ENCODE results near the gene CCDC28B.
A peak's percentile ranks its signal among the peaks of the same experiment; 100 is the strongest.

CCDC28B gene

DNA sequence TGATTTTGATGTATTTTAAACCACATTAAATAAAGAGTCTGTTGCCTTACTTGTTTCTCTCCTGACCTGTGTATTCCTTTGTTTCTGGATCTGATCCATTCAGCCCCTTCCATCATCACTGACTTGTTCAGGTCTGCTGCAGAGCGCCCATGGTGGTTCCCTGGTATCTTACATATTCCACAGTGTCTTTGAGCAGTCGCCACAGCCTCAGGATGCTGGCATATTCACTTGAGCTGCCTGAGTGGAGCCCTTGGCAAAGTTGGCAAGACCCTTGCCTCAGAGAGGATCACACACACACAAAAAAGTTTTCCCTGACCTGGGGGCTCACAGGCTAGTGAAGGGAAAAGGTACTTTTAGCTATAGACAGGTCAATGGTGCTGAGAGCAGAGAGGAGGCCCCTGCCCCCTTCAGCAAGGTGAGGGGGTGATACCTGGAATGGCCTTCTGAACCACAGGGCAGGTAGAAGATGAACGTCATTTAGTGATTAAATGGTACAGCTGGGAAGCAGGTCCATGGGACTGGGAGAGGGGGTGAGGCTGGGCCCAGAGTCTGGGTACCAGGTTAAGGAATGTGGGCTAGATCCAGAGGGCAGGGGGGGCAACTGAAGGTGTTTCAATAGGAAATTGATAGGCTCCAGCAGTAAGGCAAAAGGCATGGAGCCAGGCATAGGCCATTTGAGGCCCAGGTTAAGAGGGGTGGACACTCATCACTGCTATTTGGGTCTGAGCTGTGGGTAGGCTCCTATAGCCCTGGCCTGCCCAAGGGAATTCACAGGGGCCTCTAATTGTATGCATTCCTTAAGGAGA is 2.0 kb upstream of the CCDC28B start:
- WGBS (ENCODE audit: insufficient coverage), result 91% methylated on average over 3 of the region's 3 CpGs
- peaks cover 3 to 48% (median 40%) of the 10 kb centered on the region in 4 experiments for H3K4me1 ChIP-seq (ENCODE audit: control extremely low read depth in 1 of 4, control insufficient read depth in 4 of 4, insufficient read depth in 4 of 4, low read length in 3 of 4)

DNA sequence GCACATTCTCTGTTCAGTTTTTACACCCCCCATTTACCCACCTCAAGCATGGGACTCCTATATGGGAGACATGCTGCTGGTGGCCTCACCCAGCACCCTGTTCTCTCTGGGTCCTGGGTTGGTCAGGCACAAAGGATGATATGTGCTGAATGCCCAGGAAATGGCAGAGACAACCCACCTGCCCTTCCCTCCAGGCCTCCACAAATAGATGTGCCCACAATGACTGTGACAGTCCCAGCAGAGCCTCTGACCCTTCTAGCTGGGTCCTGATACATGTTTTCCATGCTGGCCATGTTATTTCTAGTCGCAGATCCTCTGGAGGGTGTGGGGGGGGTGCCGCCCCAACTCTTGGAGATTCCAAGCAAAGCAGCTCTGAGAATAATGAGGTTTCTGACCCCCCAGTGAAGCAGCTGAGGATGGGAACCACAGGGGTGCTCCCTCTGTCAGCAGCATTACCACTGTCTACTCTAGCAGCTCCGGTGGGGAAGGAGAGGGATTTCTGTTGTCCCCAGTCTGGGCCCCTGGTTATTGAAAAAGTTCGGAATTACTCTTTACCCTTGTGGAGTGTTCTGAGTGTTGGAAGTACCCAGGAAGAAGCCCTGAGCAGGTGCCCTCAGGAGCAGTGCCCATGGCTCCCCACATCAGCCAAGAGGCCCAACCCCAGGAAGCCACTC is 1.2 kb upstream of the CCDC28B start:
- Histone ChIP-seq H3K36me3 (ENCODE audit: control insufficient read depth in 4 of 4, insufficient read depth in 4 of 4, low read length in 3 of 4) (peaks cover 3 to 48% (median 42%) of the 10 kb centered on the region in 4 experiments), H3K4me1 (ENCODE audit: control extremely low read depth in 1 of 4, control insufficient read depth in 4 of 4, insufficient read depth in 4 of 4, low read length in 3 of 4) (peaks cover 3 to 48% (median 40%) of the 10 kb centered on the region in 4 experiments), H3K27me3 (replicated peaks in 2 of 5; ENCODE audit: control insufficient read depth in 4 of 5, insufficient read depth in 5 of 5, low read length in 4 of 5) (no peaks in the 10 kb centered on the region), H3K9me3 (ENCODE audit: control extremely low read depth in 1 of 5, control insufficient read depth in 4 of 5, insufficient read depth in 2 of 5, low read depth in 1 of 5, low read length in 4 of 5) (no peaks in the 10 kb centered on the region), H3K4me3 (ENCODE audit: control insufficient read depth in 1 of 7, extremely low read depth in 1 of 7, insufficient read depth in 4 of 7, low read depth in 2 of 7, low read length in 6 of 7) (no peak overlapping the region), H3K27ac (ENCODE audit: insufficient read depth in 1 of 2, low read depth in 1 of 2, low read length in 2 of 2, poor library complexity in 1 of 2, severe bottlenecking in 2 of 2) (no peak overlapping the region)
- CTCF ChIA-PET, result interaction anchor here (8.7 kb wide), 1 partner anchor 16 kb away, joined by 48 read pairs; no protein-coding TSS in a partner anchor
- POLR2A ChIA-PET, result no interaction called here
- 100% methylated on average over 1 of the region's 4 CpGs for WGBS (ENCODE audit: insufficient coverage)
- DNase-seq, result no peak

More for the DNA sequence above, 2.0 kb upstream of the CCDC28B start:
- H3K9me3 ChIP-seq (ENCODE audit: control extremely low read depth in 1 of 5, control insufficient read depth in 4 of 5, insufficient read depth in 2 of 5, low read depth in 1 of 5, low read length in 4 of 5), result no peaks in the 10 kb centered on the region
- ChIA-PET CTCF (interaction anchor here (0.9 to 8.7 kb wide), 3 partner anchors 17 to 19 kb away, joined by 3 to 48 read pairs (median 3); partner anchors contain the start of gene TXLNA), POLR2A (no interaction called here)
- H3K36me3 ChIP-seq (ENCODE audit: control insufficient read depth in 4 of 4, insufficient read depth in 4 of 4, low read length in 3 of 4), result peaks cover 3 to 51% (median 43%) of the 10 kb centered on the region in 4 experiments
- no peak for DNase-seq
- no peak overlapping the region for H3K4me3 ChIP-seq (ENCODE audit: control insufficient read depth in 1 of 7, extremely low read depth in 1 of 7, insufficient read depth in 4 of 7, low read depth in 2 of 7, low read length in 6 of 7)
- no peak overlapping the region for H3K27ac ChIP-seq (ENCODE audit: insufficient read depth in 1 of 2, low read depth in 1 of 2, low read length in 2 of 2, poor library complexity in 1 of 2, severe bottlenecking in 2 of 2)
- no peaks in the 10 kb centered on the region for H3K27me3 ChIP-seq (replicated peaks in 2 of 5; ENCODE audit: control insufficient read depth in 4 of 5, insufficient read depth in 5 of 5, low read length in 4 of 5)

DNA sequence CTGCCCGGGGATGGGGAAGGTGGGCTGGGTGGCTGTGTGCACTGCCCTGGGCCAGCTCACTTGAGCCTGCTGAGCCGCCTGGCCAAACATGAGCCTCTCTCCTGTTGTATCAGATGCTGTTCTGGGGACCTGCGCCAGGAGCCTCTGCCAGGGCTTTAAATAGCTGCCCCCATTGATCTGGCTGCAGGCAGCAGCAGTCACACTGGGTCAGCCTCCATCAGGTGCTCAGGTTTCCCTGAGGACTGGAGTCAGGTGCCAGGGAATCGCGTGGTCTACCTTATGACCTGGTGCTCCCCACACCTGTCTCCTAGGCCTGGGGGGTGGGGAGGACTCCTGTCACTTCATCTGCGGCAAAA is 700 bp upstream of the CCDC28B start:
- ChIA-PET CTCF (interaction anchor here (1.5 to 8.7 kb wide), 2 partner anchors 12 to 16 kb away, joined by 6 to 48 read pairs; no protein-coding TSS in a partner anchor), POLR2A (no interaction called here)
- no peak for DNase-seq
- Histone ChIP-seq H3K27me3 (replicated peaks in 2 of 5; ENCODE audit: control insufficient read depth in 4 of 5, insufficient read depth in 5 of 5, low read length in 4 of 5) (no peaks in the 10 kb centered on the region), H3K4me3 (ENCODE audit: control insufficient read depth in 1 of 7, extremely low read depth in 1 of 7, insufficient read depth in 4 of 7, low read depth in 2 of 7, low read length in 6 of 7) (peak overlapping the region in 2 of 7 experiments; percentile 77 to 80), H3K36me3 (ENCODE audit: control insufficient read depth in 4 of 4, insufficient read depth in 4 of 4, low read length in 3 of 4) (peaks cover 0 to 44% (median 37%) of the 10 kb centered on the region in 4 experiments), H3K4me1 (ENCODE audit: control extremely low read depth in 1 of 4, control insufficient read depth in 4 of 4, insufficient read depth in 4 of 4, low read length in 3 of 4) (peaks cover 3 to 48% (median 40%) of the 10 kb centered on the region in 4 experiments), H3K9me3 (ENCODE audit: control extremely low read depth in 1 of 5, control insufficient read depth in 4 of 5, insufficient read depth in 2 of 5, low read depth in 1 of 5, low read length in 4 of 5) (no peaks in the 10 kb centered on the region), H3K27ac (ENCODE audit: insufficient read depth in 1 of 2, low read depth in 1 of 2, low read length in 2 of 2, poor library complexity in 1 of 2, severe bottlenecking in 2 of 2) (no peak overlapping the region)
- 97% methylated on average over 3 of the region's 6 CpGs for WGBS (ENCODE audit: insufficient coverage)

DNA sequence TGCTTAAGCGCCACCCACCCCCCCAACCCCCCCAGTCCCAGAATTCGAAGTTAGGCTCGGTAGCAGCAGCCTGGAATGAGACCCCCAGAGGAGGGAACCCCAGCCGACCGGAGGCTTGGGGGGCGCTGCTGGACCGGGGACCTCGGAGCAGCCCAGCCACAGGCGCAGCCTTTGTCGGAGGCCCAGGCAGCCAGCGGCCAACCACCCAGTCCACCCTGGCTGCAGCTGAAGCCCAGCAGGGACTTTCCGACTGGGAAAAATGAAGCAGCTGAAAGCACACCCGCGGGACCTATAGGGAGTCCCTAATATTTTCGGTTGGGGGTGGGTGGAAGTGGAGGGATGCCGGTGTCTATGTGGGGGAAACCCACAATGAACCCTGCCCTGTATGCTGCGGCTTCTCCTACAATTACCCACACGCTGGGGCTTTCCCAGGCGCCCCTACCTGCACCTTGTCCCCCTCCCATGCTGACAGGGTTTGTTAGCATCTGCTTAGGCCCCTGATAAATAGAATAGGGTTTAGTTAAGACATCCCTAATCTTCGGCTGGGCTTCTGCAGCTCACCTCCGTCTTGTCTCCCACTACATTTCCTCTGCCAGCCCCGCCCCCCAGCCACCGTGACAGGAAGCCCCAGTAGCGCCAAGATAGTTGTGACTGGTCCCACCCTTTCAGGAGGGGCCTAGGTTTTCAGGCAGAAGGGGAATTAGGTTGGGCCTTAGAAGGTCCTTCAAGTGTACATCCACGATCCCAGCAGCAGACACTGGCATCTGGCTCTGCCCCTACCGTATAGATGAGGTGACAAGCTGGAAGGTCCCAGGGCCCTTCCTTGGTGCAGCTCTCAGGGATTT is 838 bp downstream of the CCDC28B start:
- CTCF ChIA-PET, result interaction anchor here (0.8 to 8.7 kb wide), 10 partner anchors 9 to 128 kb away, joined by 3 to 48 read pairs (median 3); partner anchors contain the start of genes EIF3I and TMEM234
- Histone ChIP-seq H3K4me1 (ENCODE audit: control extremely low read depth in 1 of 4, control insufficient read depth in 4 of 4, insufficient read depth in 4 of 4, low read length in 3 of 4) (peaks cover 3 to 48% (median 40%) of the 10 kb centered on the region in 4 experiments), H3K9me3 (ENCODE audit: control extremely low read depth in 1 of 5, control insufficient read depth in 4 of 5, insufficient read depth in 2 of 5, low read depth in 1 of 5, low read length in 4 of 5) (no peaks in the 10 kb centered on the region), H3K36me3 (ENCODE audit: control insufficient read depth in 4 of 4, insufficient read depth in 4 of 4, low read length in 3 of 4) (peaks cover 0 to 29% (median 23%) of the 10 kb centered on the region in 4 experiments), H3K27ac (ENCODE audit: insufficient read depth in 1 of 2, low read depth in 1 of 2, low read length in 2 of 2, poor library complexity in 1 of 2, severe bottlenecking in 2 of 2) (peak overlapping the region; percentile 51 to 67), H3K4me3 (ENCODE audit: control insufficient read depth in 1 of 7, extremely low read depth in 1 of 7, insufficient read depth in 4 of 7, low read depth in 2 of 7, low read length in 6 of 7) (peak overlapping the region; percentile 18 to 80 (median 67)), H3K27me3 (replicated peaks in 2 of 5; ENCODE audit: control insufficient read depth in 4 of 5, insufficient read depth in 5 of 5, low read length in 4 of 5) (no peaks in the 10 kb centered on the region)
- 0% methylated on average over 22 of the region's 26 CpGs for WGBS (ENCODE audit: insufficient coverage)
- DNase-seq, result peak; percentile 59 to 88 (median 87)
- POLR2A ChIA-PET, result interaction anchor here (0.9 kb wide), 1 partner anchor 14 kb away, joined by 3 read pairs; no protein-coding TSS in a partner anchor

DNA sequence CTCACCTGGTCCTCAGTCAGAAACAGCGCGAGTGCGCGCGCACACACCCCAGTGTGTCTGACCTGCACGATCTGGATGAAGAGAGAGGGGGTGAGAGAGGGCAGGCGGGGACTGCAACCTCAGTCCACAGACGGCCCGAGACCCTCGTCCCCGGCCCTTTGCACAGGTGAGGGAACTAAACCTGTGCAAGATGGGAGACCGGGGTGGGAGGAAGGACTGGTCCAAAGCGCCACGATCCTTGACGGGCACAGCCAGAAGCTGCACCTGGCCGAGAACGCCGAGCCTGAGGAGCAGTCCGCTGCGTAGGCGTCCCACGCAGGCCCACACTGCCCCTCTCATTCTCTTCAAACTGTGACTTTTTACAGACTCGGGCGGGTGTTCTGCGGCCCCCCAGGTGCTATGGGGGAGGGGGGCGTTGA is 4.6 kb downstream of the CCDC28B start:
- WGBS (ENCODE audit: insufficient coverage), result 71% methylated on average over 19 of the region's 26 CpGs
- ChIA-PET POLR2A (no interaction called here), CTCF (interaction anchor here (1.4 kb wide), 1 partner anchor 8 kb away, joined by 4 read pairs; no protein-coding TSS in a partner anchor)
- Histone ChIP-seq H3K27ac (ENCODE audit: insufficient read depth in 1 of 2, low read depth in 1 of 2, low read length in 2 of 2, poor library complexity in 1 of 2, severe bottlenecking in 2 of 2) (peak overlapping the region; percentile 54 to 78), H3K4me1 (ENCODE audit: control extremely low read depth in 1 of 4, control insufficient read depth in 4 of 4, insufficient read depth in 4 of 4, low read length in 3 of 4) (peaks cover 3 to 44% (median 41%) of the 10 kb centered on the region in 4 experiments), H3K27me3 (replicated peaks in 2 of 5; ENCODE audit: control insufficient read depth in 4 of 5, insufficient read depth in 5 of 5, low read length in 4 of 5) (no peaks in the 10 kb centered on the region), H3K9me3 (ENCODE audit: control extremely low read depth in 1 of 5, control insufficient read depth in 4 of 5, insufficient read depth in 2 of 5, low read depth in 1 of 5, low read length in 4 of 5) (no peaks in the 10 kb centered on the region), H3K4me3 (ENCODE audit: control insufficient read depth in 1 of 7, extremely low read depth in 1 of 7, insufficient read depth in 4 of 7, low read depth in 2 of 7, low read length in 6 of 7) (peak overlapping the region; percentile 50 to 87 (median 82)), H3K36me3 (ENCODE audit: control insufficient read depth in 4 of 4, insufficient read depth in 4 of 4, low read length in 3 of 4) (peaks cover 0 to 8% (median 7%) of the 10 kb centered on the region in 4 experiments)
- DNase-seq, result no peak

DNA sequence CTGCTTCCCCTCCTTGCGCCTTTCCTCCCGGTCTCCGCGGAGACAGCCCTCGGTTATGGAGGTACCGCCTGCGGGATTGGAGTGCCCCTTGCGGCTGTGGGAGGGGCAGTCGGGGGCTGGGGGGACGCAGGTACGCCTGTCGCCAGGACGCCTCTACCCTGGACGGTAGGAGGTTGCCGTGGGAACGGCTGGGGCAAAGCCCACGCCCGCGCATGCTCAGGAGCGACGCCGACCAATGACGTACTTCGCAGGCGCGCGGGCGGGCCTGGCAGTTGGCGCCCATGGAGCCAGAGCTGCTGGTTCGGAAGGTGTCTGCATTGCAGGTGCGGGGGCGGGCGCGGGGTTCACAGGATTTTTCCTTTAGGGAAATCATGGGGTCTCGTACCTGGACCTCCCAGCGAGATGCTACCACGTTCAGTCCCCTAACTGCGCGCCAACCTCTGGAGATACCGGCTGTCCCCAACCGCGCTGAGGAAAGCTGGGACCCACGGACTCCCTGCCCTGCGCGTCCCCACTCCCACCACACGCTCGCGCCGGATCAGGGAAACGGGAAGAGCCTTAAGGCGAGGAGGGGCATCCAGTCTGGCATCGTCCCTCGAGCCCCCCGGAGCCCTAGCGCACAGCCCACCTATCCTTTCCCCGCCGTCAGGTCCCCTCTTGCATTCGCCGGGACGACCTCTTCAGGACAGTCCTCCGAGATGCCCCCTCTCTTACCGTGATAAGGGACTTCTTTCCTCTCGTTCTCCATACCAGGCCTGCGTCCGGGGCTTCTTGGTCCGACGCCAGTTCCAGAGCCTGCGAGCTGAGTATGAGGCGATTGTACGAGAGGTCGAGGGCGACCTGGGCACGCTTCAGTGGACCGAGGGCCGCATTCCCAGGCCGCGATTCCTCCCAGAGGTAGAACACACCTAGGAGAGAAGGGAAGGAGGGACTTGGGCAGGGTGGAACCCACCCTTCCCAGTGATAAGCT is 5.3 kb downstream of the CCDC28B start, which contains the start of gene IQCC:
IQCC (plus strand) TSS at position 271 of the 970 bp plus-strand sequence; CDS start at position 282, 11 bp downstream.
- ChIA-PET CTCF (interaction anchor here (1.1 to 3.3 kb wide), 3 partner anchors 7 to 111 kb away, joined by 3 to 22 read pairs (median 4); no protein-coding TSS in a partner anchor), POLR2A (no interaction called here)
- Histone ChIP-seq H3K4me3 (ENCODE audit: control insufficient read depth in 1 of 7, extremely low read depth in 1 of 7, insufficient read depth in 4 of 7, low read depth in 2 of 7, low read length in 6 of 7) (peak within 1 kb of the TSS; percentile 50 to 87 (median 82)), H3K27me3 (replicated peaks in 2 of 5; ENCODE audit: control insufficient read depth in 4 of 5, insufficient read depth in 5 of 5, low read length in 4 of 5) (no peaks in the 10 kb centered on the region), H3K9me3 (ENCODE audit: control extremely low read depth in 1 of 5, control insufficient read depth in 4 of 5, insufficient read depth in 2 of 5, low read depth in 1 of 5, low read length in 4 of 5) (no peaks in the 10 kb centered on the region), H3K27ac (ENCODE audit: insufficient read depth in 1 of 2, low read depth in 1 of 2, low read length in 2 of 2, poor library complexity in 1 of 2, severe bottlenecking in 2 of 2) (peak within 1 kb of the TSS; percentile 54 to 78), H3K36me3 (ENCODE audit: control insufficient read depth in 4 of 4, insufficient read depth in 4 of 4, low read length in 3 of 4) (peaks cover 0 to 8% (median 7%) of the 10 kb centered on the region in 4 experiments), H3K4me1 (ENCODE audit: control extremely low read depth in 1 of 4, control insufficient read depth in 4 of 4, insufficient read depth in 4 of 4, low read length in 3 of 4) (peaks cover 3 to 36% (median 33%) of the 10 kb centered on the region in 4 experiments)
- WGBS (ENCODE audit: insufficient coverage), result 3% methylated on average over 65 of the region's 77 CpGs
- DNase-seq, result peak; percentile 81 to 88 (median 87)
